Neural progenitor cell (in vitro differentiated cells): Measurements from ENCODE around the gene CRB3. TPM values are rescaled to one million over a fixed set of nuclear protein-coding genes. Genes with fewer than 3 reads are reported as not detected.

ENCODE experiments used
- DNase-seq: peaks from one replicate; pipeline ENCODE4 v3.0.0-alpha.2; 2016; ENCODE audit warnings: low spot score
- H2AFZ ChIP-seq: fragments of 200-600 bp; sonication (generic); replicated peaks from 2 replicates; pipeline ENCODE4 v1.6.1; 2016; ENCODE audit warnings: antibody characterized with exemption
- H3F3A ChIP-seq: fragments of 200-600 bp; sonication (generic); 2 replicates; pipeline ENCODE4 v1.6.1; 2016; ENCODE audit warnings: antibody characterized with exemption, low read depth
- H3K27ac ChIP-seq: fragments of 200-600 bp; sonication (generic); 2 replicates; pipeline ENCODE4 v1.5.1; 2016; ENCODE audit warnings: mild to moderate bottlenecking
- H3K27me3 ChIP-seq: fragments of 200-600 bp; sonication (generic); 2 replicates; pipeline ENCODE4 v1.6.1; 2016; ENCODE audit warnings: mild to moderate bottlenecking, moderate library complexity
- H3K36me3 ChIP-seq: fragments of 200-600 bp; sonication (generic); 2 replicates; pipeline ENCODE4 v1.5.1; 2016
- H3K4me1 ChIP-seq: fragments of 200-600 bp; sonication (generic); 2 replicates; pipeline ENCODE4 v1.6.1; 2016; ENCODE audit warnings: mixed run types
- H3K4me2 ChIP-seq: fragments of 200-600 bp; sonication (generic); 2 replicates; pipeline ENCODE4 v1.6.1; 2016
- H3K4me3 ChIP-seq: fragments of 200-600 bp; sonication (generic); 2 replicates; pipeline ENCODE4 v1.5.1; 2016
- H3K79me2 ChIP-seq: fragments of 200-600 bp; sonication (generic); 2 replicates; pipeline ENCODE4 v1.6.1; 2016; ENCODE audit warnings: low read depth
- H3K9ac ChIP-seq: fragments of 200-600 bp; sonication (generic); 2 replicates; pipeline ENCODE4 v1.6.1; 2016
- H3K9me3 ChIP-seq: fragments of 200-600 bp; sonication (generic); 2 replicates; pipeline ENCODE4 v1.5.1; 2016; ENCODE audit warnings: low read depth
- H4K20me1 ChIP-seq: fragments of 200-600 bp; sonication (generic); 2 replicates; pipeline ENCODE4 v1.6.1; 2016; ENCODE audit warnings: low read depth
- H3K27ac Mint-ChIP-seq: 3 replicates; pipeline ENCODE4 v1.8.0; 2021; ENCODE audit warnings: mixed read lengths
- H3K27me3 Mint-ChIP-seq: 2 replicates; pipeline ENCODE4 v1.8.0; 2022; ENCODE audit warnings: low read depth, mild to moderate bottlenecking, inconsistent platforms, moderate library complexity, mixed read lengths; ENCODE audit not compliant: insufficient read depth
- H3K36me3 Mint-ChIP-seq: 3 replicates; pipeline ENCODE4 v1.8.0; 2021; ENCODE audit warnings: mixed read lengths
- H3K4me1 Mint-ChIP-seq: 3 replicates; pipeline ENCODE4 v1.8.0; 2021; ENCODE audit warnings: mixed read lengths
- H3K4me3 Mint-ChIP-seq: 3 replicates; pipeline ENCODE4 v1.8.0; 2021; ENCODE audit warnings: mild to moderate bottlenecking, moderate library complexity, mixed read lengths
- H3K9me3 Mint-ChIP-seq: 3 replicates; pipeline ENCODE4 v1.8.0; 2020; ENCODE audit warnings: mixed read lengths
- CTCF ChIP-seq: fragments of 200-600 bp; sonication (generic); IDR thresholded peaks from 2 replicates; pipeline ENCODE4 v1.5.1; 2017; ENCODE audit warnings: antibody characterized with exemption, mild to moderate bottlenecking
- EZH2 ChIP-seq: fragments of 200-600 bp; sonication (generic); IDR thresholded peaks from 2 replicates; pipeline ENCODE4 v1.6.1; 2017; ENCODE audit warnings: antibody characterized with exemption, mild to moderate bottlenecking, moderate library complexity
- EZH2phosphoT487 ChIP-seq: fragments of 200-600 bp; sonication (generic); IDR thresholded peaks from 2 replicates; pipeline ENCODE4 v1.6.1; 2017; ENCODE audit warnings: antibody characterized with exemption
- total RNA-seq: library from RNA; depleted of rRNA; stranded (reverse); fragments of >200 nt; gene quantifications from 2 replicates; pipeline ENCODE4 v1.2.3, GENCODE V29; 2015; ENCODE audit warnings: low replicate concordance

CRB3 gene
- total RNA-seq, 1 donor from 2014 or later, result 1.3 TPM

GRCh38 chr19:6476896-6477431 lies 12.9 kb downstream of the CRB3 start:
- H3K27me3 ChIP-seq, result peaks cover 34% of the 10 kb centered on the region
- no peak overlapping the region for H3K9ac ChIP-seq
- Mint-ChIP-seq H3K4me1 (peaks cover 5% of the 10 kb centered on the region), H3K27me3 (peaks cover 17% of the 10 kb centered on the region), H3K36me3 (no peaks in the 10 kb centered on the region), H3K9me3 (no peaks in the 10 kb centered on the region), H3K27ac (no peak overlapping the region), H3K4me3 (peak overlapping the region; percentile 84)
- peak overlapping the region; percentile 51 for H3K4me3 ChIP-seq
- H3K36me3 ChIP-seq, result no peaks in the 10 kb centered on the region
- TF ChIP-seq CTCF (no peak), EZH2phosphoT487 (no peak), EZH2 (no peak)
- no peaks in the 10 kb centered on the region for H3K79me2 ChIP-seq
- peaks cover 5% of the 10 kb centered on the region for H3K4me1 ChIP-seq
- peak overlapping the region; percentile 89 for H3K4me2 ChIP-seq
- H4K20me1 ChIP-seq, result no peaks in the 10 kb centered on the region
- peak; percentile 30 for DNase-seq
- no peaks in the 10 kb centered on the region for H3K9me3 ChIP-seq
- H3F3A ChIP-seq, result no peaks in the 10 kb centered on the region
- no peak overlapping the region for H3K27ac ChIP-seq
- H2AFZ ChIP-seq, result peak overlapping the region; percentile 89

- Histone ChIP-seq H3K9ac (no peak overlapping the region), H3K27me3 (peaks cover 34% of the 10 kb centered on the region), H3F3A (no peaks in the 10 kb centered on the region), H3K27ac (no peak overlapping the region), H4K20me1 (no peaks in the 10 kb centered on the region), H3K9me3 (no peaks in the 10 kb centered on the region), H3K4me2 (no peak overlapping the region), H3K79me2 (no peaks in the 10 kb centered on the region), H3K4me1 (peaks cover 5% of the 10 kb centered on the region), H3K4me3 (no peak overlapping the region), H2AFZ (no peak overlapping the region), H3K36me3 (no peaks in the 10 kb centered on the region)
- Mint-ChIP-seq H3K27me3 (peaks cover 20% of the 10 kb centered on the region), H3K4me1 (peaks cover 14% of the 10 kb centered on the region), H3K4me3 (no peak overlapping the region), H3K36me3 (no peaks in the 10 kb centered on the region), H3K27ac (no peak overlapping the region), H3K9me3 (no peaks in the 10 kb centered on the region)
- TF ChIP-seq EZH2, result no peak
- no peak for TF ChIP-seq CTCF
- TF ChIP-seq EZH2phosphoT487, result no peak
- DNase-seq, result no peak
These were observed 14.7 kb downstream of the CRB3 start for GRCh38 chr19:6478815-6479214.

- Mint-ChIP-seq H3K4me1 (peaks cover 14% of the 10 kb centered on the region), H3K36me3 (no peaks in the 10 kb centered on the region), H3K27me3 (peaks cover 21% of the 10 kb centered on the region), H3K27ac (no peak overlapping the region), H3K9me3 (no peaks in the 10 kb centered on the region), H3K4me3 (peak overlapping the region; percentile 36)
- H3F3A ChIP-seq, result no peaks in the 10 kb centered on the region
- H3K4me2 ChIP-seq, result no peak overlapping the region
- peaks cover 5% of the 10 kb centered on the region for H3K4me1 ChIP-seq
- H3K27me3 ChIP-seq, result peaks cover 25% of the 10 kb centered on the region
- H3K79me2 ChIP-seq, result no peaks in the 10 kb centered on the region
- no peak overlapping the region for H3K4me3 ChIP-seq
- H4K20me1 ChIP-seq, result no peaks in the 10 kb centered on the region
- H3K27ac ChIP-seq, result no peak overlapping the region
- H3K9ac ChIP-seq, result no peak overlapping the region
- no peaks in the 10 kb centered on the region for H3K9me3 ChIP-seq
- DNase-seq, result no peak
- no peak for TF ChIP-seq EZH2phosphoT487
- no peak for TF ChIP-seq EZH2
- no peak for TF ChIP-seq CTCF
- H2AFZ ChIP-seq, result no peak overlapping the region
- H3K36me3 ChIP-seq, result no peaks in the 10 kb centered on the region
These were observed 15.8 kb downstream of the CRB3 start for GRCh38 chr19:6479836-6480398.
